HG02981 (cell line): ENCODE results near the gene TOP3A.

Experiments used
- ATAC-seq: cut with Tn5 transposase; IDR thresholded peaks from one replicate; pipeline ENCODE4 v1.9.1; 2021; ENCODE audit warnings: mild to moderate bottlenecking, moderate library complexity; ENCODE audit not compliant: unreplicated experiment

The TOP3A gene

GRCh38 chr17:18280766-18281371 is 33.9 kb downstream of the TOP3A start:
- ATAC-seq: no peak

- ATAC-seq: no peak
Measured at GRCh38 chr17:18280249-18280648, 34.5 kb downstream of the TOP3A start.

GRCh38 chr17:18278867-18279266 is 35.9 kb downstream of the TOP3A start:
- ATAC-seq: no peak

GRCh38 chr17:18277076-18277475 is 37.7 kb downstream of the TOP3A start:
- ATAC-seq: no peak

GRCh38 chr17:18270046-18270931 is 44.5 kb downstream of the TOP3A start:
- no peak for ATAC-seq

GRCh38 chr17:18267927-18268711 is 46.7 kb downstream of the TOP3A start:
- ATAC-seq: no peak

- no peak for ATAC-seq
Measured at GRCh38 chr17:18267366-18267765, 47.4 kb downstream of the TOP3A start.

- ATAC-seq: no peak
Measured at GRCh38 chr17:18263885-18264682, 50.7 kb downstream of the TOP3A start.

- ATAC-seq: no peak
Measured at GRCh38 chr17:18262641-18263040, 52.2 kb downstream of the TOP3A start.

- no peak for ATAC-seq
Measured at GRCh38 chr17:18262111-18262510, 52.7 kb downstream of the TOP3A start.

GRCh38 chr17:18261659-18262058 is 53.1 kb downstream of the TOP3A start:
- ATAC-seq: no peak

GRCh38 chr17:18261146-18261515 is 53.7 kb downstream of the TOP3A start:
- no peak for ATAC-seq

- ATAC-seq: peak; percentile 69
Measured at GRCh38 chr17:18260332-18261145, 54.3 kb downstream of the TOP3A start, which contains the start of gene MIEF2. TSS of gene MIEF2 (plus strand) at chr17:18260662. CDS start at chr17:18262721, 2,059 bp downstream.

- ATAC-seq: peak; percentile 2
Measured at GRCh38 chr17:18259621-18260331, 55.0 kb downstream of the TOP3A start.

GRCh38 chr17:18258356-18259038 is 56.3 kb downstream of the TOP3A start, which contains the start of gene FLII:
TSS of gene FLII (minus strand) at chr17:18258738. CDS start at chr17:18258690, 48 bp downstream.
- peak; percentile 28 for ATAC-seq

- ATAC-seq: peak; percentile 36
Measured at GRCh38 chr17:18257982-18258355, 56.8 kb downstream of the TOP3A start.

- ATAC-seq: no peak
Measured at GRCh38 chr17:18257268-18257981, 57.4 kb downstream of the TOP3A start.

GRCh38 chr17:18256776-18257175 is 58.0 kb downstream of the TOP3A start:
- ATAC-seq: no peak
